ENCODE measurements around the gene FAM98C.

- TF ChIP-seq CTCF (IDR thresholded peaks at IDR 0.05; ENCODE audit: borderline replicate concordance, extremely low read depth, low read length, poor library complexity, severe bottlenecking) (no peak), EZH2 (IDR thresholded peaks at IDR 0.05; ENCODE audit: borderline replicate concordance, low read depth, low read length, severe bottlenecking) (no peak)
These were observed 22.4 kb downstream of the FAM98C start for GRCh38 chr19:38425222-38425809.
